IPS-18a (cell line): ENCODE data around the gene CLEC16A.
"Not testable (repeated sequence)": the region's sequence is repeated elsewhere in the genome, so short reads cannot be mapped to it uniquely, and the experiment has no call there.

Experiments
- H3K27ac ChIP-seq: one replicate; pipeline ENCODE4 v1.5.1; 2013; ENCODE audit warnings: low read length
- H3K27me3 ChIP-seq: one replicate; pipeline ENCODE4 v1.6.1; 2013; ENCODE audit warnings: mild to moderate bottlenecking, low read length; ENCODE audit not compliant: control insufficient read depth, insufficient read depth
- H3K36me3 ChIP-seq: one replicate; pipeline ENCODE4 v1.6.1; 2013; ENCODE audit warnings: low read depth, low read length; ENCODE audit not compliant: control insufficient read depth
- H3K4me1 ChIP-seq: one replicate; pipeline ENCODE4 v1.6.1; 2013; ENCODE audit warnings: low read depth, low read length; ENCODE audit not compliant: control insufficient read depth
- H3K4me3 ChIP-seq: one replicate; pipeline ENCODE4 v1.5.1; 2013; ENCODE audit warnings: low read length
- H3K9ac ChIP-seq: one replicate; pipeline ENCODE4 v1.6.1; 2013; ENCODE audit warnings: mild to moderate bottlenecking, low read length, moderate library complexity
- H3K9me3 ChIP-seq: one replicate; pipeline ENCODE4 v1.6.1; 2013; ENCODE audit warnings: low read depth, low read length; ENCODE audit not compliant: control insufficient read depth

The CLEC16A gene

GRCh38 chr16:10936272-10936984 lies 7.9 kb upstream of the CLEC16A start:
- Histone ChIP-seq H3K9me3 (no peaks in the 10 kb centered on the region), H3K4me1 (peaks cover 9% of the 10 kb centered on the region), H3K4me3 (no peak overlapping the region), H3K27ac (no peak overlapping the region), H3K27me3 (peaks cover 4% of the 10 kb centered on the region), H3K9ac (no peak overlapping the region), H3K36me3 (no peaks in the 10 kb centered on the region)

GRCh38 chr16:10937068-10937859 lies 7.1 kb upstream of the CLEC16A start:
- Histone ChIP-seq H3K27me3 (peaks cover 4% of the 10 kb centered on the region), H3K27ac (no peak overlapping the region), H3K36me3 (no peaks in the 10 kb centered on the region), H3K4me1 (peaks cover 9% of the 10 kb centered on the region), H3K9ac (no peak overlapping the region), H3K9me3 (no peaks in the 10 kb centered on the region), H3K4me3 (no peak overlapping the region)

GRCh38 chr16:10938321-10938720 lies 6.0 kb upstream of the CLEC16A start:
- no peak overlapping the region for H3K4me3 ChIP-seq
- no peak overlapping the region for H3K9ac ChIP-seq
- no peak overlapping the region for H3K27ac ChIP-seq
- H3K36me3 ChIP-seq = no peaks in the 10 kb centered on the region
- peaks cover 4% of the 10 kb centered on the region for H3K27me3 ChIP-seq
- no peaks in the 10 kb centered on the region for H3K9me3 ChIP-seq
- peaks cover 9% of the 10 kb centered on the region for H3K4me1 ChIP-seq

- Histone ChIP-seq H3K27me3 (peaks cover 4% of the 10 kb centered on the region), H3K4me3 (no peak overlapping the region), H3K9ac (no peak overlapping the region), H3K36me3 (no peaks in the 10 kb centered on the region), H3K9me3 (no peaks in the 10 kb centered on the region), H3K4me1 (peaks cover 9% of the 10 kb centered on the region), H3K27ac (no peak overlapping the region)
These were observed 5.3 kb upstream of the CLEC16A start for GRCh38 chr16:10938796-10939648.

DNA sequence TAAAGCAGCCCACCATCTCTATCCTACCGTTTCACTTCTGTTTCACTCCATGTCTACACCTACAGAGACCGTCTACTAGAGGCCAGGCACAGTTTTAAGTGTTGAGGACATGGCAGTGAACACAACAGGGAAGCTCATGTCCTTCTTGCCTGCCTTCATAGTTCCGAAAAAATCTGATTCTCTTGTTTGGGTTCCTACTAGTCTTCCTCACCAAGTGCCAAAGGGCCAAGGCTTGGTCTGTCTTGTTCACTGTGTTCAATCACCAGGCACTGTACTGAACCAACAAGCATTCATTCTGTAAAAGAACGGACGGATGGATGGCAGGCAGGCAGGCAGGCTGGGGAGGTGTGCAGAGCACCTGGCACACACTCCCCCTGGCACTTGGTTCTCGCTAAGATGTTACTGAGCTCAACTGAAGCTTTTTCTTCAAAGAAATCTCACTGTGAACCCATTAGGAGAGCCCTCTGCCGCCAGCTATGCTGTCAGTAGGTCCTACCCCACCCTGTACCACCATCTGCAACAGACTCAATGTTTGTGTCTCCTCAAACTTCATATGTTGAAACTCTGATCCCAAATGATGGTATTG lies 4.6 kb upstream of the CLEC16A start:
- peaks cover 9% of the 10 kb centered on the region for H3K4me1 ChIP-seq
- H3K9ac ChIP-seq = no peak overlapping the region
- H3K4me3 ChIP-seq = no peak overlapping the region
- H3K36me3 ChIP-seq = no peaks in the 10 kb centered on the region
- H3K9me3 ChIP-seq = no peaks in the 10 kb centered on the region
- H3K27me3 ChIP-seq = peaks cover 4% of the 10 kb centered on the region
- no peak overlapping the region for H3K27ac ChIP-seq

GRCh38 chr16:10940501-10941079 lies 3.8 kb upstream of the CLEC16A start:
- Histone ChIP-seq H3K9ac (no peak overlapping the region), H3K4me3 (peak overlapping the region; percentile 76), H3K27me3 (peaks cover 4% of the 10 kb centered on the region), H3K36me3 (no peaks in the 10 kb centered on the region), H3K9me3 (no peaks in the 10 kb centered on the region), H3K27ac (no peak overlapping the region), H3K4me1 (peaks cover 12% of the 10 kb centered on the region)

GRCh38 chr16:10941127-10941933 lies 3.0 kb upstream of the CLEC16A start:
- Histone ChIP-seq H3K36me3 (no peaks in the 10 kb centered on the region), H3K4me3 (peak overlapping the region; percentile 76), H3K9me3 (no peaks in the 10 kb centered on the region), H3K4me1 (peaks cover 18% of the 10 kb centered on the region), H3K27me3 (peaks cover 4% of the 10 kb centered on the region), H3K27ac (no peak overlapping the region), H3K9ac (no peak overlapping the region)

DNA sequence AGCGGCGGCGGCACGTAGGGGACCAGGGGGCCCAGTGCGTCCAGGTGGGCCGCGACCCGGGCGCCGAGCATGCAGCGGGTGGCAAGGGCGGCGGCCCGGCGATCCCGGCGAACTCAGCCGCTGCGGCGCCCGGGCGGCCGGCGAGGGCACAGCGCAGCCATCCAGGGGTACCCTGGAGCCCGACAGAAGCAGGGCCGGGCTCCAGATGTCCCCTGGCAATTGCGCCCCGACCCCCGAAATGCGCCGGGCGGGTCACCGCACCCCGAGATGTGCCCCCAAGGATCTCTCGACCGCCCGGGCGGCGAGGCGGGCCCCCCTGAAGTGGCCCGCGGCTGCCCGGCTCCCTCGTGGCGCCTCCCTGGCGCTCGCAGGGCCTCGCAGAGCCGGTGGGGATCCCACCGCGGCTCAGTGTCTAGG lies 2.4 kb upstream of the CLEC16A start:
- peak overlapping the region; percentile 76 for H3K4me3 ChIP-seq
- not testable (repeated sequence) for H3K36me3 ChIP-seq, H3K27ac ChIP-seq, H3K27me3 ChIP-seq, H3K9me3 ChIP-seq
- H3K4me1 ChIP-seq = peaks cover 24% of the 10 kb centered on the region
- H3K9ac ChIP-seq = peak overlapping the region; percentile 34

DNA sequence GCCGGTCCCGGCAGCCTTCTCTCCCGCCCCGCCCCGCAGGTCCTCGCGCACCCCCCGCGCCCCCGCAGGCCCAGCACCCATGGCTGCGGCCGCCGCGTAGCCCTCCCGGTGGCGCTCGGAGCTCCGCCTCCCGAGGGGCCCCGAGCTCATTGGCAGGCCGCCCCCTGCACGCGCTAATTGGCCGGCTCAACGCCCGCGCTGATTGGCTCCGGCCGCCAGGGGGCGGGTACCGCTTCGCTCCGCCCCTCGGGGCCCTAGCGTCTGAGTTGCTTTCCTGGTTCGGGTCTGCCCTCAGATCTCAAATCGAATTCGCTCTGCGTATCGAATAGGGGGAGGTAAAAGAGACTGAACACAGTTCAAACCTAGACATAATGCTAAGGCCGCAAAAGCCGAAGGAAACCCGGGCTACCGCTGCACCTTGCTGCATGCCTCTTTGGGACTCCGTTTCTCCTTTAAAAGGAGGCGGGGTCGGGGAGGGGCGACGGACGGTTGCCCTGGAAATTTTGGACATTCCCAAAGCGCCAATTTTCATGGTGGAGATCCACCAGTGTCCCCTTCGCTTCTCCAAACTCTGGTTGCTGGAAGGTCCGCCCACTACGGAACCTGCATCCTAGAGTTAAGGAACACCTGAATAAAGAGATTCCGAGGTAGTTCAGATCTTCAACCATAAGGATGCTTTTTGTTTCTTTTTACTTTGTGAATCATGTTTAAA lies 1.9 kb upstream of the CLEC16A start, which contains the start of gene DEXI:
TSS of gene DEXI (minus strand) at position 117 of the 712 bp plus-strand sequence. CDS start 463 bp downstream, outside the sequence.
- peaks cover 30% of the 10 kb centered on the region for H3K4me1 ChIP-seq
- no peaks in the 10 kb centered on the region for H3K9me3 ChIP-seq
- H3K9ac ChIP-seq = peak within 1 kb of the TSS; percentile 51
- H3K27me3 ChIP-seq = peaks cover 4% of the 10 kb centered on the region
- H3K36me3 ChIP-seq = no peaks in the 10 kb centered on the region
- H3K4me3 ChIP-seq = peak within 1 kb of the TSS; percentile 76
- H3K27ac ChIP-seq = no peak within 1 kb of the TSS

GRCh38 chr16:10943064-10943353 lies 1.4 kb upstream of the CLEC16A start:
- H3K4me3 ChIP-seq = peak overlapping the region; percentile 76
- H3K36me3 ChIP-seq = no peaks in the 10 kb centered on the region
- no peak overlapping the region for H3K27ac ChIP-seq
- no peak overlapping the region for H3K9ac ChIP-seq
- peaks cover 4% of the 10 kb centered on the region for H3K27me3 ChIP-seq
- H3K4me1 ChIP-seq = peaks cover 30% of the 10 kb centered on the region
- no peaks in the 10 kb centered on the region for H3K9me3 ChIP-seq
